HG03159 (cell line): ENCODE results near the gene ADAMTS3.
"Not testable (repeated sequence)": the region's sequence is repeated elsewhere in the genome, so short reads cannot be mapped to it uniquely, and the experiment has no call there.

Experiments used
- ATAC-seq: cut with Tn5 transposase; IDR thresholded peaks from one replicate; pipeline ENCODE4 v1.9.1; 2021; ENCODE audit warnings: mild to moderate bottlenecking, moderate library complexity; ENCODE audit not compliant: unreplicated experiment

ADAMTS3 gene

GRCh38 chr4:72553540-72554337 is 15.3 kb downstream of the ADAMTS3 start:
- no peak for ATAC-seq

GRCh38 chr4:72552447-72552846 is 16.6 kb downstream of the ADAMTS3 start:
- no peak for ATAC-seq

- no peak for ATAC-seq
These were observed 22.6 kb downstream of the ADAMTS3 start for GRCh38 chr4:72546456-72546855.

- ATAC-seq: not testable (repeated sequence)
These were observed 28.3 kb downstream of the ADAMTS3 start for GRCh38 chr4:72540694-72541093.

GRCh38 chr4:72538006-72538405 is 31.0 kb downstream of the ADAMTS3 start:
- ATAC-seq: no peak

- ATAC-seq: no peak
These were observed 32.6 kb downstream of the ADAMTS3 start for GRCh38 chr4:72536443-72536842.

- no peak for ATAC-seq
These were observed 37.2 kb downstream of the ADAMTS3 start for GRCh38 chr4:72531768-72532290.

GRCh38 chr4:72531322-72531721 is 37.7 kb downstream of the ADAMTS3 start:
- no peak for ATAC-seq

- no peak for ATAC-seq
These were observed 39.7 kb downstream of the ADAMTS3 start for GRCh38 chr4:72529148-72529822.

- no peak for ATAC-seq
These were observed 41.9 kb downstream of the ADAMTS3 start for GRCh38 chr4:72527038-72527646.

- ATAC-seq: no peak
These were observed 43.1 kb downstream of the ADAMTS3 start for GRCh38 chr4:72525938-72526337.

- no peak for ATAC-seq
These were observed 46.6 kb downstream of the ADAMTS3 start for GRCh38 chr4:72522440-72522839.

- no peak for ATAC-seq
These were observed 55.8 kb downstream of the ADAMTS3 start for GRCh38 chr4:72513227-72513626.

GRCh38 chr4:72507860-72508419 is 61.1 kb downstream of the ADAMTS3 start:
- no peak for ATAC-seq

GRCh38 chr4:72507167-72507566 is 61.9 kb downstream of the ADAMTS3 start:
- no peak for ATAC-seq

GRCh38 chr4:72505314-72505744 is 63.7 kb downstream of the ADAMTS3 start:
- peak; percentile 91 for ATAC-seq

GRCh38 chr4:72500214-72500613 is 68.8 kb downstream of the ADAMTS3 start:
- ATAC-seq: no peak

GRCh38 chr4:72496119-72496518 is 72.9 kb downstream of the ADAMTS3 start:
- ATAC-seq: no peak

GRCh38 chr4:72494156-72494555 is 74.9 kb downstream of the ADAMTS3 start:
- no peak for ATAC-seq

- no peak for ATAC-seq
These were observed 79.8 kb downstream of the ADAMTS3 start for GRCh38 chr4:72489267-72489666.

- no peak for ATAC-seq
These were observed 82.0 kb downstream of the ADAMTS3 start for GRCh38 chr4:72486991-72487390.
